Fibroblast of mammary gland (primary cell): ENCODE measurements around the gene LARGE2.

Experiments
- DNase-seq: peaks from one replicate; pipeline ENCODE4 v3.0.0-alpha.2; 2010; ENCODE audit warnings: low read depth
- H3K4me3 ChIP-seq: 2 replicates; pipeline ENCODE4 v1.5.1; 2011; ENCODE audit warnings: low read depth, mild to moderate bottlenecking, low read length, moderate library complexity; ENCODE audit not compliant: control insufficient read depth
- CTCF ChIP-seq: conservative IDR thresholded peaks from 2 replicates; pipeline ENCODE4 v1.5.1; 2011; ENCODE audit warnings: low read depth, low read length, inconsistent platforms; ENCODE audit not compliant: control insufficient read depth, insufficient read depth

The LARGE2 gene

GRCh38 chr11:45881708-45882368 lies 40.6 kb upstream of the LARGE2 start:
- DNase-seq, result no peak
- TF ChIP-seq CTCF, result no peak
- H3K4me3 ChIP-seq, result no peak overlapping the region

- no peak for TF ChIP-seq CTCF
- DNase-seq, result no peak
- H3K4me3 ChIP-seq, result no peak overlapping the region
These were observed 37.8 kb upstream of the LARGE2 start for GRCh38 chr11:45884596-45885185.

GRCh38 chr11:45885274-45885920 lies 37.1 kb upstream of the LARGE2 start, which contains the start of gene MAPK8IP1:
Gene MAPK8IP1 (plus strand): TSS chr11:45885651. CDS start chr11:45885821, 170 bp downstream.
- DNase-seq, result peak; percentile 19
- H3K4me3 ChIP-seq, result peak within 1 kb of the TSS; percentile 4

GRCh38 chr11:45885921-45886721 lies 36.3 kb upstream of the LARGE2 start:
- H3K4me3 ChIP-seq, result peak overlapping the region; percentile 4
- DNase-seq, result no peak
- no peak for TF ChIP-seq CTCF

More at GRCh38 chr11:45885274-45885920, 37.1 kb upstream of the LARGE2 start, which contains the start of gene MAPK8IP1:
- no peak for TF ChIP-seq CTCF

GRCh38 chr11:45886816-45887520 lies 35.5 kb upstream of the LARGE2 start:
- DNase-seq, result no peak
- no peak for TF ChIP-seq CTCF
- H3K4me3 ChIP-seq, result no peak overlapping the region

GRCh38 chr11:45887587-45887986 lies 34.9 kb upstream of the LARGE2 start:
- no peak for DNase-seq
- no peak for TF ChIP-seq CTCF
- no peak overlapping the region for H3K4me3 ChIP-seq
